Measurements from ENCODE around the gene SPATA13.
A peak's percentile ranks its signal among the peaks of the same experiment; 100 is the strongest.

The SPATA13 gene

DNA sequence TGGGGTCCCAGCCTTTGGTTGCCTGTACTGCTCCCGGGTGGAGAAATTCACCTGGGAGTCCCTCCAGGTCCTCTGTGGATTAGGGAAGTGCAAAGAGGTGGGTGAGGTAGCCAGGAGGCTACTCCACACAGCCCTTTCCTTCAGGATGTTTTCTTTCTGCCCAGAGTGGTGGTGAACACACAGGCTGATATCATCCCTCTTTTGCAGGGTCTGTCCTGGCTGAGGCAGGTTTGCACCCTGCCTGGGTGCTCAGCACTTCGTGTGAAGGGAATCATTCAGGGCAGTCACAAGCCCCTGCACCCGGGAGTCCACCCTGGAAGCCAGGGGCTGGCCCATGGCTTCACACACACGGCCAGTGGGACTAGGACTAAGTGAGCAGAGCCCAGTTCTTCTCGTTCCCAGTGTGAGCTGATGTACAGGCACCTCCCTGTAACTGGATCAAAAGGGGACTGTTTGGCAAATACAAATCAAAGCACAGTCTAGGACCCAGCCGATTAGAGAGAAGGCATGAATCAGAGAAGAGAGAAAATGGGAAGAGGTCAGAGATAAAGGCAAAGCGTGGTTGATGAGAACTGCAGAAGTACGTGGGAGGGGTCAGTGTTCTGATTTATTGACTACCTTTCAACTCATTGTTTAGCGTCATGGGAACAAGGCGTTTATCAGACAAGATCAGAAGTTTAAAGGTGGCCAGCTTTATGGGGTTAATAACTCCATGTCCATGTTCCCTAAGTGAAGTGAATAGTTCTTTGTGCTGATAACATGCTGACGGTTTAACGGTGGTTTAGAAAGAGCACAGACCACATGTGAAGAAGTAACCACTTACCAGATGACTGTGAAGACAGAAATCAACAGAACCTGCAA, 30.4 kb upstream of the SPATA13 start:
- H4K20me1 ChIP-seq (ENCODE audit: insufficient read depth, low read length): no peaks in the 10 kb centered on the region
- ATAC-seq (ENCODE audit: insufficient read depth, low read depth): no peak
- no peak for DNase-seq
- peaks cover 5% of the 10 kb centered on the region for H3K27me3 ChIP-seq (ENCODE audit: insufficient read depth, low read length, poor library complexity)
- peaks cover 5% of the 10 kb centered on the region for H3K9me3 ChIP-seq (ENCODE audit: insufficient read depth, low read length, severe bottlenecking)
- no peak overlapping the region for H3K9ac ChIP-seq (ENCODE audit: low read depth, low read length)
- no peaks in the 10 kb centered on the region for H3K79me2 ChIP-seq (ENCODE audit: insufficient read depth, low read length)
- H2AFZ ChIP-seq (ENCODE audit: low read depth, low read length): no peak overlapping the region
- no peak overlapping the region for H3K27ac ChIP-seq (ENCODE audit: low read length)
- no peaks in the 10 kb centered on the region for H3K36me3 ChIP-seq (ENCODE audit: insufficient read depth, low read length)
- no peak overlapping the region for H3K4me2 ChIP-seq (ENCODE audit: insufficient read depth, low read length)
- H3K4me1 ChIP-seq (ENCODE audit: insufficient read depth, low read length): no peaks in the 10 kb centered on the region
- H3K4me3 ChIP-seq (ENCODE audit: low read depth in 1 of 2, low read length in 2 of 2): no peak overlapping the region
- TF ChIP-seq CTCF (IDR thresholded peaks at IDR 0.05; ENCODE audit: borderline replicate concordance, extremely low read depth, low read length, poor library complexity, severe bottlenecking) (no peak), EZH2 (IDR thresholded peaks at IDR 0.05; ENCODE audit: borderline replicate concordance, low read depth, low read length, severe bottlenecking) (no peak)

DNA sequence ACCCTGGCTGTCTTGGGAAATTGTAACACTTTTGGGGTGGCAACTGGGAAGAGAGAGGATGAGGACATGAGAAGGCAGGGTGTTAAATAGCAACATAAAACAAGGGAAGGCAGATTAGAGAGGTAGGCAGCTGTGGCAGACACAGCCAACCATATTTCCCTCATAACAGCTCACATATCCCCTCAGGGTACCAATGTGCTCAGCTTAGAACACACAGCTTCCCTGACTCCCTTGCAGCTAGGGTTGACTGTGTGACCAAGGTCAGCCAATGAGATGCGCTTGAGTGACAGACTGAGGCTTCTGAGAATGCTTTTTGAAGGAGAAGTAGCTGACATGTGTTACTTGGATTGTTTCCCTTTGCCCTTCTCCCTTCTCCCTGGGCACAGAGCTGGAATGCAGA, 28.8 kb upstream of the SPATA13 start:
- H3K27me3 ChIP-seq (ENCODE audit: insufficient read depth, low read length, poor library complexity): peaks cover 4% of the 10 kb centered on the region
- no peaks in the 10 kb centered on the region for H3K4me1 ChIP-seq (ENCODE audit: insufficient read depth, low read length)
- TF ChIP-seq CTCF (IDR thresholded peaks at IDR 0.05; ENCODE audit: borderline replicate concordance, extremely low read depth, low read length, poor library complexity, severe bottlenecking): no peak
- no peak for TF ChIP-seq EZH2 (IDR thresholded peaks at IDR 0.05; ENCODE audit: borderline replicate concordance, low read depth, low read length, severe bottlenecking)
- H3K79me2 ChIP-seq (ENCODE audit: insufficient read depth, low read length): no peaks in the 10 kb centered on the region
- no peak overlapping the region for H3K9ac ChIP-seq (ENCODE audit: low read depth, low read length)
- H3K36me3 ChIP-seq (ENCODE audit: insufficient read depth, low read length): no peaks in the 10 kb centered on the region
- no peak overlapping the region for H3K27ac ChIP-seq (ENCODE audit: low read length)
- no peak for DNase-seq
- no peak overlapping the region for H3K4me2 ChIP-seq (ENCODE audit: insufficient read depth, low read length)
- no peak overlapping the region for H3K4me3 ChIP-seq (ENCODE audit: low read depth in 1 of 2, low read length in 2 of 2)
- H3K9me3 ChIP-seq (ENCODE audit: insufficient read depth, low read length, severe bottlenecking): peaks cover 5% of the 10 kb centered on the region
- no peaks in the 10 kb centered on the region for H4K20me1 ChIP-seq (ENCODE audit: insufficient read depth, low read length)
- ATAC-seq (ENCODE audit: insufficient read depth, low read depth): no peak
- no peak overlapping the region for H2AFZ ChIP-seq (ENCODE audit: low read depth, low read length)

- no peaks in the 10 kb centered on the region for H4K20me1 ChIP-seq (ENCODE audit: insufficient read depth, low read length)
- H3K36me3 ChIP-seq (ENCODE audit: insufficient read depth, low read length): no peaks in the 10 kb centered on the region
- H3K27me3 ChIP-seq (ENCODE audit: insufficient read depth, low read length, poor library complexity): peaks cover 2% of the 10 kb centered on the region
- H3K4me1 ChIP-seq (ENCODE audit: insufficient read depth, low read length): no peaks in the 10 kb centered on the region
- DNase-seq (no peak), ATAC-seq (ENCODE audit: insufficient read depth, low read depth) (peak; percentile 33; the same call in 1 of the 3 replicates)
- H3K27ac ChIP-seq (ENCODE audit: low read length): no peak overlapping the region
- no peak overlapping the region for H3K4me3 ChIP-seq (ENCODE audit: low read depth in 1 of 2, low read length in 2 of 2)
- H3K9ac ChIP-seq (ENCODE audit: low read depth, low read length): no peak overlapping the region
- no peak overlapping the region for H3K4me2 ChIP-seq (ENCODE audit: insufficient read depth, low read length)
- no peak for TF ChIP-seq CTCF (IDR thresholded peaks at IDR 0.05; ENCODE audit: borderline replicate concordance, extremely low read depth, low read length, poor library complexity, severe bottlenecking)
- TF ChIP-seq EZH2 (IDR thresholded peaks at IDR 0.05; ENCODE audit: borderline replicate concordance, low read depth, low read length, severe bottlenecking): no peak
- no peak overlapping the region for H2AFZ ChIP-seq (ENCODE audit: low read depth, low read length)
- H3K9me3 ChIP-seq (ENCODE audit: insufficient read depth, low read length, severe bottlenecking): peaks cover 5% of the 10 kb centered on the region
- H3K79me2 ChIP-seq (ENCODE audit: insufficient read depth, low read length): no peaks in the 10 kb centered on the region
These were observed 27.3 kb upstream of the SPATA13 start for GRCh38 chr13:24133021-24133795.

Measured in DND-41 (cell line).